GM11168 (cell line): Measurements from ENCODE around the gene VSX1.

Experiments used
- in situ Hi-C: fragments of 300-500 bp; cut with MboI; formaldehyde crosslinking; loops from one replicate; pipeline ENCODE4 v1.12.0; 2022; ENCODE audit warnings: low sequenced_read_pairs; ENCODE audit not compliant: unreplicated experiment

Gene VSX1

DNA sequence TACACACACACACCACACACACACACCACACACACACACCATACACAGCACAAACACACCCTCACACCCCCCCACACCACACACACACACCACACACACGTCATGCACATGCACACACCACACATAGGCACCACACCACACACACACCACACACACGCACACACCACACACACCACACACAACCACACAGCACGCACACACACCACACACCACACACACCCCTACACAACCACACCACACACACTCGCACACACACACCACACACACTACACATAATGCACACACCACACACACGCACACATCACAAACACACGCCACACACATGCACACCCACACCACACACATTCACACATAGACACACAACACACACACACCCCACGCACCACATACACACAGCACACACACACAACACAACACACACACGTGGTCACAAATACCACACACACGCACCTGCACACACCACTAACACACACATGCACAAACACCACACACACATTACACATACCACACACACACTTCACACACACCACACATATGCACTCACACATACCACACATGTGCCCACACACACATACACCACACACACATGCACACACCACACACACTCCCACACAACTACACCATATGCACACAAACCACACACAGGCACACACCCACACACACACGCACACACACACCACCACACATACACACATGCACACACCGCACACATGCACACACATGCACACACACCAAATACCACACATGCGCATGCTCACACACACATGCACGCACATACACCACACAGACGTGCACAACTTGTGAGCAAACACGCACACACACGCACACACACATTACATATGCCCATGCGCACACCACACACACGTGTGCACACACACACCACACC is 14.6 kb downstream of the VSX1 start:
- in situ Hi-C loops, result loop anchor here (5.0 kb wide), 1 partner anchor 115 kb away; no protein-coding TSS in a partner anchor

DNA sequence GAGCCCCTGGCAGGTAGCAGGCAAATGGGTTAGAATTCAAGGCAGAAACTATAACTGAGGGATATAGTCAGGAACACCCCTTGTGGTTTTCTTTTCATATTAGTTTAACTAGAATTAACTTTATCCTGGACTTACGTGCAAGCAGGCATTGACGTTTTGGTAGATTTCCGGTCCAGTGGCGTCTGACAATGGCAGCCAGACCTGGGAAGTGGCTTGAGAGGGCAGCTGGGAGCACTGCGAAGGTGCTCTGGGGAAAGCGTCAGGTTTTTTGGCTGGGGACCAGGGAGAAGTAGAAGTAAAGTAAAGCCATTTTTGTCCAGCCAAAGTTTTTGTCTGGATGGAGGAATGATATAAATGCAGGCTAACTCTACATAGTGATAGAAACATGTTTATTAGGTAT is 15.6 kb downstream of the VSX1 start:
- in situ Hi-C loops, result loop anchor here (5.0 kb wide), 1 partner anchor 116 kb away; no protein-coding TSS in a partner anchor

DNA sequence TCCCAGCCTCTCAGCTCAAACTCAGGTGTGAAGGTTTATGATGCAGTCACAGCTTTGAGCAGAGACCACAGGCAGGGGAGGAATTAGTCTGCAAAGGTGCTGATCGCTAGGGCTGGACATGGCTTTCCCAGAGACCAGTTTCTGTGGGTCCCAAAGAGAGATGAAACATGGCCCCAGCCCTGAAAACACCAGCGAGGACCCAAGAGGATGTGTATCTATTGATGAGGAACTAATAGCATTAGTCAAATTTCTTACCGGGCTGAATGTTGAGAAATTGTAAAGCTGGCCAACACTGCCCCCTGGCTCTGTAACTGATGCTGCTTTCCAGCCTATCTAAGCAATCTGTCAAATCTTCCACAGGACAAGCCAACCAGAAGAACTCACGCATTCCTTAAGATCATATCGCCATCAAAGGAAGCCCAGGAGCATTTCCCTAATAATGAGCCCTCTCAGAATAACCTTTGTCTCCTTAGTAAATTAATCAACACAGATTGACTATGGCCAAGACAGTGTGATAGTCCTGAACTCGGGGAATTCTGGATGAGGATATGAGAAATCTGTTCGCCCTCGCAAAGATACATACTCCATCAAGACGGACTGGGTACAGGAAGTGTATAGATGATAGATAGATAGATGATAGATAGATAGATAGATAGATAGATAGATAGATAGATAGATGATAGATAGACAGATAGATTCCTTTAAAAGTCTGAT is 16.2 kb downstream of the VSX1 start:
- in situ Hi-C loops, result loop anchor here (5.0 kb wide), 1 partner anchor 117 kb away; no protein-coding TSS in a partner anchor

DNA sequence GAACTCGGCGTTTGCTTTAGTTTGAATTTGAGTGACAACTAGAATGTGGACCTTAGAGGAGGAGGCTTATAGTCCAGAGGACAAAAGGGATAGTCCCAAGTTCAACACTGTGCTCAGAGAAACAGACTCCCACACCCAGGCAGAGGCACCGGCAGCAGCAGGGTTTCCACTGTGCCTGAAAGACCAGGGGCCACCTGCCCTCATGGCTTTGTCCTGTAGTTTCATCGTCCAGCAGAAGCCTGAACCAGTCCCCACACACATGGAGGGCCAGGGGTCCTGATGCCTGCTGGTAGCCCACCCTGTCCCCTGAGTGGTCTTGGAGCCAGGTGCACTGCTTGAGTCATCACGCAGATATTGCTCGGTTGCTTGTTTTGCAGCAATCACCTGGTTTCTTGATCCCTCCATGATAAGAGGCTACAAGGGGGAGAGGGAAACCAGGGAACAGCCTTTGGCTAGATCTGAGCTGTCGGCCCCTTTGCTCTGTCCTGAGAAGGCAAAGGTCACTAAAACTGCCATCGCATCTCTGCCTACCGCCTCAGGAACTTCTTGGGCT is 16.8 kb downstream of the VSX1 start:
- in situ Hi-C loops, result loop anchor here (5.0 kb wide), 1 partner anchor 117 kb away; no protein-coding TSS in a partner anchor

DNA sequence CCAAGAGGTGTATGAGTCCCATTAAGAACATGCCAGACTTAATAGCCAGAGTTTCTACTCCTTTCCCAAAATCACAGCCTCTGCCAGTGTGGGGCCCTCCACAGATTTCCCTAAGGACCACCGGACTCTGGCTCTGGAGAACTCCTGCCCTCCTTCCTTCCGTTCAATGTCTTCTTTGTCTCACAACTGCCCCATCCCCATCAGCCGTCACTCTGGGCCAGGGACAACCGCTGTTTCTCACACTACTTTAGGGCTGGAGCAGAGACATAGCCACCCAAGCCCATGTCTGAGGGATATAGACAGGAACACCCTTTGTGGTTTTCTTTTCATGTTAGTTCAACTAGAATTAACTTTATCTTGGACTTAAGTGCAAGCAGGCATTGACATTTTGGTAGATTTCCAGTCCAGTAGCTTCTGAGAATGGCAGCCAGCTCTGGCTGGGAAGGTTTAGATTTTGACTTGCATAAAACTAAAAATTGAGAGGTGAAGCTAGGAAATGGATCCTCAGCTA is 17.3 kb downstream of the VSX1 start:
- in situ Hi-C loops, result loop anchor here (5.0 kb wide), 1 partner anchor 118 kb away; no protein-coding TSS in a partner anchor

DNA sequence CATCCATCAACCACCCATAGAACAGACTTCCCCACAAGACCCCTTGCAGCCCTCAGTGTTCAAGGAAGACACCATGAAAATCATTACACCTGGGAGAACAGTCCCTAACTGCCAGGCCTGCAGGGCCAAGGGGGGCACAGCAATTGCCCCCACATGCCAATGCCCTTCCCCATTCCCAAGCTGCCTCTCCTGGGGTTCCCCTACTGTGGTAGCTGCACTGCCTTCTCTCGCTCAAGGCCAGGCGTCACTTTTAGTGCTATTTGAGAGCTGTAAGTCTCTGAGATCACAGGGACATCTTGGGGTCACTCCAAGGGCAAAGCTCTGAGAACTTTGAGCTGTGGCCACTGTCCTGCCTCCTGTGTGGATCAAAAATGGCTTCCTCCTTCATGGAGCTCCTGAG is 18.0 kb downstream of the VSX1 start:
- in situ Hi-C loops, result no loop called here

DNA sequence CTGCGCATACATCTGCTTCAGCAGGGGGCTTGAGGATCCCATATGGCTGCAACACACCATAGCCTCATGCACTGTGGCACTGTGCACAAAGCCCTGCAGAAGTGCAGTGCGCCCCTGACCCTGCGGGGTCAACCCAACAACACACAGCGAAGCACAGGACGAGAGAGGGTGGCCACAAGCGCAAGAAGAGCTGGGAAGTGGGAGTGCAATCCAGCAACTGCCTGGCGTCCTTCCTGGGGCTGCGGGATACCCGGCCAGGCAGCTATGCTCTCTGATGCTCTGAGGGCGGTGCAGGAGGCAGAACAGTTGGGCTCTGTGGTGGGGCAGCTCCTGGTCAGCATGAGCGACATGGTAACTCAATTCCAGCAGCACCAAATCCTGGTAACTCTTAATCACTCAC is 18.4 kb downstream of the VSX1 start:
- in situ Hi-C loops, result no loop called here

DNA sequence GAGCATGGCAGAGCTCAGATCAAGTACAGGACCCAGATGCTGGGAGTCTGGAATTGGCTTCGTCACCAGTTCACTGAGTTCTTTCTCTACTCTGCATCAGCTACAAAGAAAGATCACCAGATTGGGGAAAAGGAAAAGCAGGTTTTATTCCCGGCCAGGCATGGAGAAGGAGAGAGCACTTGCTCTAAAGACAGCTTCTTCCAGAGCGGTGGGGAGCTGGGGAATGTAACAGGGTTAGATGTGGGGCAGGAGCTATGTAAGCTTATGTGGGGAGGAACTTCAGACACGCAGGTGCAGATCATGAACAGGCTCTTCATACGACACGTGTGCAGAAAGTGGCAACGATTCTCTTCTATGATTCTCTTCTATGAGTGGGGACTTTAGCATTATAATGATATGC is 19.1 kb downstream of the VSX1 start:
- in situ Hi-C loops, result no loop called here

DNA sequence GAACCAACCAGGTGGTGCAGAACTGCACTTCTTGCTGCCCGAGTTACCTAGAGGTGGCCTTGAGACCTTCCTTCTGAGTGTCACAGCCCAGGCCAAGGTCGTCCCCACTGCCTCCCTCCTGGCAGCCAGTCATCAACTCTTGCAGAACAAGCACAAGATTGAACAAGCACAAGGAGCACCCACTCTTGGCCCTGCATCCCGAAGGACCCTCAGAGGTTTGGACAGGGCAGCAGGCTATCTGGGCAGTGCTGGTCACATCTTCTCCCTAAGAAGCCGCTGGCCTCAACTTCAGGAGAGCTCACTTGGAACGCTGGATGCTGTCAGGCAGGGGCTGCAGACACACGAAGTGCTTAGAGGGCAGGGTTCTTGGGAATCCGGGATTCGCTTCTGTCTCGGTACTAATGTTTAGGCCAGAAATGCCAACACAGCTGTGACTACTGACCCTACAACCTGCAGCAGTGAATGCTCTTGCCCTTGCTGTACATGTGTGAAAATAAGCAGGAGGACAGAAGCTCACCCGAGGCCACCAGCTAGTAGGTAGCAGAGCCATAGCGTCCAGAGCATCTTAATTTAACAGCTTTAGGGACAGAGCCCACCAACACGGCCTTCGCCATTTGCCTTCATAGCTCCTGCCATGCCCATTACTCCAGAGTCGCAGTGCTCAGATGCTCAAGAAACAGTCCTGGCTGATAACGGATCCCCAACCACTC is 20.0 kb downstream of the VSX1 start:
- in situ Hi-C loops, result no loop called here

DNA sequence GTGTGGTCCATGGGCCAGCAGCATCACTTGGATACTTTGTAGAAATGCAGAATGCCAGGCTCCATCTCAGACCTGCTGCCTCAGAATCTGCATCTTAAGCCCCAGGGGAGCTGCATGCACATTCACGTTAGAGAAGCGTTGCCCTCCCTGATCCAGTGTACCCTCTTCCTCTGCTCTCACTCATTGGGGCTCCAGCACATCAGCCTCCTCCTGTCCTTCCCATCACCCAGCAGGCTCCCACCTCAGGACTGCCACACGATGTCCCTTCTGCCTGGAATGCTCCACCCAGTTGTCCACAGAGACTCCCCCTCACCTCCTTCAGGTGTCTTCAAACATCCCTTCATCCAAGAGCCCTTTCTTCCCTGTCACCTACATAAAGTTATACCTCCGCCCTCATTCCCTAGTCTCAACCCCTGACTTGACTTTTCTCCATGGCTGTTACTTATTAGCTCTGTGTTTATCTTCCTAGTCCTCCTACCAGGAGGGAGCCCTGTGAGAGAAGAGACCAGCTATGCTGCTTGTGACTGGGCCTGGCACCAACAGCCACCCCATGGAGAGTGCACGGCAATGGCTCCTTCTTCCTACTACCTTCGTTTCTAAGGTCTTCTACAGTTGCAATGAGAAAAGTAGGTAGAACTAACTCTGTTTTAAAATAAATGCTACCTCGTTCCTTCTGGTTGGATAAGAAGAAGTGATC is 20.7 kb downstream of the VSX1 start:
- in situ Hi-C loops, result no loop called here

DNA sequence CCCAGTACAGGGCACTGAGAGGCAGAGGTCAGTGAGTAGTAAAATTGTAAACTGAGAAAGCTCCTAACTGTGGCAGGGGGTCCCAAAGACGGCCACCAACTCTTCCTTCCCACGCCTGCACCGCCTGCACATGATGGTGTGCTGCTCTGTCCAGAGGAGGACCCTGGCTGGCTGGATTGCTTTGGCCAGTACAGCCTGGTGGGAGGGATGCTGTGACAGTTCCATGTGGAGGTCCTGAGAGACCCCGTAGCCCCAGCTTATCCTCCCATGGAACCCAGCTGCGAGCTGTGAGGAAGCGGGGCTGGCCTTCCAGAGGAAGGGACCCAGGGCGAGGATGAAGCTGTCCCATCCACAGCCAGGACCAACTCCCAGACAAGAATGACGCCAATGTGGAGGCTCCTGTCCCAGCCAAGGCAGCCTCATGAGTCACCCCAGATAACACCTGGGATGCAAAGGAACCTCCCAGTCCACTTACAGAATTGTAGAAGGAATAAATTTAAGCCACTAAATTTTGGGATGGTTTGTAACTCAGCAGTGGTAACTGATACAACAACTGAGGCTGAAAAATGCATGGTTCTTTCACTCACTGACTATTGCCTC is 22.0 kb downstream of the VSX1 start:
- in situ Hi-C loops, result no loop called here

DNA sequence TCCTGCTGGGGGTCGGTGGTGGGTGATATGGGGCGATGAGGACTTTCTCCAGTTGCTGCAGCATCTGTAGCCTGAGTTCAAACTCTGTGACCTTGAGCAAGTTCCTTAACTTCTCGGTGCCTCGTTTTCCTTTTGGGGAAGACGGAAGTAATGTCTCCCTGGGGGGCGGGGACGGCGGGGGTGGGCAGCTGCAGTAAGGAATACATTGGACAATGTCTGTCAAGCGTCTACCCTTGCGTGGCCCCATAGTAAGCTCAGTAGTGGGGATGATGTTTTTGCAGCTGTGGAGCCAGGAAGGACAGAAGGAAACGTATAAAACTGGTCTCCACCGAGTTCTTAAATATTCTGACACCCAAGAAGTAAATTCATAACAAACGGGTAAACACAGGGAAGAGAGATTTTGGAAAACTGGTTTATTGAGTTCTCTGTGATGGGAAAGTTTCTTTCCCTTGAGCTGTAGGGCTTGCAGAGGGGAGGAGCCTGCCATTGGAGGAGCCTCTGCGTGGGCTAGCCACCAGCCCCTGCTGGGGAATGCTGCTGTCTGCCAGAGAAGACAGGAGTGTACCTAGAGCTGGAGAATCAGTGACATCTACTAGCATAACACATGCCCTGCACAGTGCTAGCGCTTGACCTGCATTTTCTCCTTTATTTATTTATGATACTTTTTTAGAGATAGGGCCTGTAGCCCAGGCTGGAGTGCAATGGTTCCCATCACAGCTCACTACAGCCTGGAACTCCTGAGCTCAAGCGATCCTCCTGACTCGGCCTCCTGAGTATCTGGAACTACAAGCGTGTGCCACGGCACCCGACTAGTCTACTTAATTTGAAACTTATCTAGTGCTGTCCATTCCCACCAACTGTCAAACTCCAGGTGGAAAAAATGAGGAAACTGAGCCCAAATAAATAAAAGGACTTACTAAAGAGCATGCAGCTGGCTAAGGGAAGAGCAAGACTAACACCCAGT is 22.8 kb downstream of the VSX1 start:
- in situ Hi-C loops, result no loop called here

DNA sequence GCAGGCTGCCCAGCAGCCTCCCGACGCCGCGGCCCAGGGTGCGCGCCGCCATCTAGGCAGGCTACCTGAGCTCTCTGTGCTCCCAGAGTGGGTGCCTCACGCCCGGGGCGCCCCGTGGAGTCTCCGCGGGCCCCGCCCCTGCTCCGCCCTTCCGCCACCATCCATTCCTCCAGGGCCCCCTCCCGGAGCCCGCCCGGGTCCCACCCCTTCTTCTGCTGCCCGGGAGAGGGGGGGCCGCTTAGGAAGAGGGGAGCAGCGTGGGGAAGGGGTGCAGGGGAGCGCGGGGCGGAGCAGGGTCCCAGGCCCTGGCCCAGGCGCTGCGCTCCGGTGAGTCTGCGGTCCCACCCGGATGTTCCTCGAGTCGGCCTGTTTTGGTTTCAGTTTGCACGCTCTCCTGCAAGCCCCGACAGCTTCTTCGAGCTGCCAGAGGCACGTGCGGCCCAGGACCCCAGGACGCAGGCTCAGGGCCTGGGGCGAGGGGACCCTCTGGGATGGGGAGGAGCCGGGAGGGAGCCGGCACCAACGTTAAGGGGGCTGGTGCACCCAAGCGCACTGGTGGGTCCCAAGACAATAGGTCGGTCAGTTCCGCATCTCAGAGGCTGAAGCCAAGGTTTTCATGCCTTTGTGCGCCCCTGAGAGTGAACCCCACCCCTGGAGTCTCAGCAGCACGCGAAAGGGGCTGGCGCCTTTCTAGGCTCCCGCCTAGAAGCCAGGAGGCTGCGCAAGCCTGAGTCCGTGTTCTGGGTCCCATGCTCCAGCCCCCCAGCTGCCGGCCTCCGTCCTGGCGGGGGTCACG is 23.7 kb downstream of the VSX1 start, which contains the start of gene ACSS1:
TSS of gene ACSS1 (minus strand) at position 89 of the 796 bp plus-strand sequence. CDS start at position 52, 37 bp downstream.
- in situ Hi-C loops, result no loop called here

DNA sequence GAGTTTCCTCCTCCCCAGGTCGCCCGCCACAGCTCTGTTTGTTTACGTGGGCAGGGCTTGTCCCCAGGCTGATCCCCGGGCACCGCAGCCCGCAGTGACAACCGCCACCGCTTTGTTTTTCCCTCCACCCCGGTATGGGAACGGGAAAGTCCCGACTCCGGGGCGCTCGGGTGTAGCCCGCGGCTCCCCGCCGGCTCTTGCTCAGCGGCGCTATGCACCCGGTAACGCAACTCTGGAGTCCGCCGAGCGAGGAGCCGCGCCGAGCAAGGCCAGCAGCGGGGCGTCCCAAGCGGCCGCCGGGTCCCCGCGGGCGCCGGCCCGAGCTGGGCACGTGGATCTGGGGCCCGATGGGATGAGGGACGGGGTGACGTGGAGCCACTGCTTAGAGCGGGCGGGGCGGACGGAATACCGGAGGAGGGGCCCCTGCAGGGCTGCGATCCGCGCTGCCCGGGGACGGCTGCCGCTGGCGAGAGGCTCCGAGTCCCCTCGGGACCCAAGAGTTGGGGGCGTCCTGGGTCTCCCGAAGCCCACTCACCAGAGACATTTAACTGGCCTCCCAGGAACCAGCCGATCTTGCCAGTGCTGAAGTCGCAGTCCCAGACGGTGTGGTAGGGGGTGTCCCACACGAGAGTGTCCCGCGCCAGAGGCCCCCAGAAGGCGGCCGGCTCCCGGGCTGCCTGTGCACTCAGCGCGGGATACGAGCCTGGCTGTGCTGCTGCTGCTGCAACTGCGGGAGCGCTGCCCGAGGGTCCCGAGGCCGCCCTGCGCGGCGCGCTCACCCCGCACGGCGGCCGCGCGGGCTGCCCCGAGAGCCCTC is 24.5 kb downstream of the VSX1 start:
- in situ Hi-C loops, result no loop called here

DNA sequence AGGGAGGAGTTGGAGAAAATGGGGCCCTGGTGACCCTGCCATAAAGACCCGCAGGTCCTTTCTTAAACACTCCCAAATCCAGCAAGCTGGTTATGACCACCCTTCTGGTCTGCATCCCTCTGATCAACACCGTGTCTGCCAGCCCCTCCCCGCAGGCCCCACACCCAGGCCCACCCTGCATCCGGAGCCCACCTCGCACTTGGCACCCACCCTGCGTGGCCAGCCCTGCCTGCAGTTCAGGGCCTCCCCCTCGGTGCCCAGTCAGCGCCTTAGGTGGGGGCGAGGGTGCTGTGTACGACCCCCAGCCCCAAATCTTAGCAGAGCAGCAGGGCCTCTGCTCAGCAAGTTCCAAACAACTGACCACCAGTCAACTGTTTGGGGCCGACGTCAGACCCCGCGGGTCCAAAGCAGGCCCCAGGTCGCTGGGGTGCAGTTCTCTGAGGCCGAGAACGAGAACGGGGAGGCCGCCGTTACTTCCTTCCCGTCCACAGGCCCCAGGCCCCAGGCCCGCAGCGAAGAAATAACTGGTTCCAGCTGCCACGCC is 25.2 kb downstream of the VSX1 start:
- in situ Hi-C loops, result no loop called here
